Measurements from ENCODE around the gene PCGF1.
A peak's percentile ranks its signal among the peaks of the same experiment; 100 is the strongest.
"Not testable (repeated sequence)": the region's sequence is repeated elsewhere in the genome, so short reads cannot be mapped to it uniquely, and the experiment has no call there.

PCGF1 gene

DNA sequence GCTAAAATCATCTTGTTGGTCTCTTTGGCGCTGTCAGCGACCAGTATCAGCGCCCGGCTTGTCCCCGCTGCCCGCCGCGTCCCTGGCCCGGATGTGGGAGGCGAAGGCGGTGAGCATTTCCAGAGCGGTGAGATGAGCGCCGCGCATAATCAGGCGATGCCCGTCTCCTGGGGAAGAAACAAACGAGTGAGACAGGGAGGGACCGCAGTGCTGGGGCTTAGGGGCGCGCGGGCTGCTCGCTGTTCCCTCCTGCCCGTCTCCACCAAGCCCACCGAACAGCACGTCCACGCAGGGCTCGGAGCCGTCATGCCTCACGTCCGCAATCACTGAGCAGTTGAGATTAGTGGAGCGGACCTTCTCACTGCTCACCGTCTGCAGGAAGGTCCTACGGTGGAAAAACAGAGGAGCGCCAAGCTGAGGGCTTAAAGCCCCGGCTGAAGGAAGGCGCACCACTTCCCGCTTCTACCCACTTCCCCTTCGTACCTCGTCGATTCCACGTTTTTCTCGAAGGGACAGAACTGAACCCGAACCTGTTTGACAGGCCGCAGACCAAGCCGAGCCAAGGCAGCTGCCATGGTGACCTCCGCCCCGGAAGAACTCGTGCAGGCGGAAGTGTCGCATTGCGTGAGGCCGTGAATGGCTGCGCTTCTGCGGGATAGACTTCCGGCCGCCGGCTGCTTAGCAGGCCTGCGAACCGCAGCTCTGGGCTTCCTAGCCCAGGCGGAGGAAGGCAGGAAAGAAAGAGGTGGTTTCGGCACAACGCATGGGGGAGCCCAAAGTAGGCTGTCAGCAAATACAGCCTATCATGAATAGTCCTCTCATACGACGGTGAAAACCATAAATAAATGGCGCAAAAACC lies 35.2 kb downstream of the PCGF1 start, which contains the start of gene MRPL53:
MRPL53 (minus strand) TSS at position 595 of the 859 bp plus-strand sequence; CDS start at position 575, 20 bp downstream.
- DNase-seq (ENCODE audit: low read depth), result peak; percentile 93

DNA sequence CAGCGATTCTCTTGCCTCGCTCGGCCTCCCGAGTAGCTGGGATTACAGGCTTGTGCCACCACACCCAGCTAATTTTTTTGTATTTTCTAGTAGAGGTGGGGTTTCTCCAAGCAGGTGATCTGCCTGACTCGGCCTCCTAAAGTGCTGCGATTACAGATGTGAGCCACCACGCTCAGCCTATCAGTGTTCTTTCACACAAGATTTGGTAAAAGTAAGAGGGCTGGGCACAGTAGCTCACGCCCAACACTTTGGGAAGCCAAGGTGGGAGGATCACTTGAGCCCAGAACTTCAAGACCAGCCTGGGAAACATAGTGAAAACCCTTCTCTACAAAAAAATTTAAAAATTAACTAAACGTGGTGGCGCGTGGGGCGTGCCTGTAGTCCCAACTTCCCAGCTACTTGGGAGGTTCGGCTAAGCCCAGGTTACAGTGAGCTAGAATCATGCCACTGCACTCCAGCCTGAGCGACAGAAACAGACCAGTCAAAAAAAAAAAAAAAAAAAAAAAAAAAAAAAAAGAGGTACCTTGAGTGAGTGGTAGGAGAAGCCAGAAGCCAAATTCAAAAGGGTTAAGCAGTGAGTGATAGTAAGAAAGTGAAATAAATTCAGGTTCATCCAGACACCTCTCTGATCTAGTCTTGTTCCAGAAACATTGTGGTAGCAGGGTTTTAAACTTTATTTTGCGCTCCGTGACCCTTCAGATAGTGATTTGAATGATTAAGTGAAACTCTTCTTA lies 36.0 kb downstream of the PCGF1 start:
- no peak for DNase-seq (ENCODE audit: low read depth)

DNA sequence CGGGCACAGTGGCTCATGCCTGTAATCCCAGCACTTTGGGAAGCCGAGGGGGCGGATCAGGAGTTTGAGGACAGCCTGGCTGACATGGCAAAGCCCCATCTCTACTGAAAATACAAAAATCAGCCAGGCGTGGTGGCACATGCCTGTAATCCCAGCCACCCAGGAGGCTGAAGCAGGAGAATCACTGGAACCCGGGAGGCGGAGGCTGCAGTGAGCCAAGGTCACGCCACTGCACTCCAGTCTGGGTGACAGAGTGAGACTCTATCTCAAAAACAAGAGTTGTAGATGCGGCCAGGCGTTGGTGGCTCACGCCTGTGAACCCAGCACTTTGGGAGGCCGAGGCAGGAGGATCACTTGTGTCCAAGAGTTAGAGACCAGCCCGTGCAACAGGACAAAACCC lies 36.8 kb downstream of the PCGF1 start:
- DNase-seq (ENCODE audit: low read depth), result not testable (repeated sequence)

DNA sequence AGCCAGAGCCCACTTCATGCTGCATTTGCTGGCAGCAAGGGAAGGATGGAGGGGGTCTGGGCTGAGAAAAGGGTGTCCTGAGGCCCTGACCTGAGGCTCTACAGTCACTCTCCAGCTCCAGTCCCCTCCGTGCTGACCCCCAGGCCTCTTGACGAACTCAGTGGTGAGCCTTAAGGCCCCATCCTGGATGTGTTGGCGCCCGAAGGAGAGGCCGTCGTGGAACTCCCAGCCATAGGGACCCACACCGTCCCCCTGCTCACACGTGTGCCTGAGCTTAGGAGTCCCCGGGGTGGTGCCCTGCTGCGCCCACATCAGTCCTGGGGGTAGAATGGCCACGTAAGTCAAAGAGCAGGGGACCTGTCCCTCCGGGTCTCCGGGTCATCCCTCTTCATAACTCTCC lies 43.1 kb downstream of the PCGF1 start:
- no peak for DNase-seq (ENCODE audit: low read depth)

DNA sequence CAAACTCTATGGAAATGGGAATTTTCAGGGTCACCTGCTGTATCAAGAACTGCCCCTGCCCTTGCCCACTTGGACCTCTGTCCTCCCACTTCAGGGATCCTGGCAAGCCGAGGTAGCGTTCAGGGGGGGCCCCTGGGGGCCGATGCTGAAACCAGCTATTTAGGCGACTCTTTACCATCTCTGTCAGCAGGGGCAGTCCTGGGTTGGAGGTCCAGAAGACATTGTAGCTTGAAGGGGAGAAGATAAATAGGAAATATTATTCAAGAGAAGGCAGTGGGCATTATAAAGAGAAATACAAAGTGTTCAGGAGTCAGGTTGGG lies 44.7 kb downstream of the PCGF1 start:
- DNase-seq (ENCODE audit: low read depth), result no peak

DNA sequence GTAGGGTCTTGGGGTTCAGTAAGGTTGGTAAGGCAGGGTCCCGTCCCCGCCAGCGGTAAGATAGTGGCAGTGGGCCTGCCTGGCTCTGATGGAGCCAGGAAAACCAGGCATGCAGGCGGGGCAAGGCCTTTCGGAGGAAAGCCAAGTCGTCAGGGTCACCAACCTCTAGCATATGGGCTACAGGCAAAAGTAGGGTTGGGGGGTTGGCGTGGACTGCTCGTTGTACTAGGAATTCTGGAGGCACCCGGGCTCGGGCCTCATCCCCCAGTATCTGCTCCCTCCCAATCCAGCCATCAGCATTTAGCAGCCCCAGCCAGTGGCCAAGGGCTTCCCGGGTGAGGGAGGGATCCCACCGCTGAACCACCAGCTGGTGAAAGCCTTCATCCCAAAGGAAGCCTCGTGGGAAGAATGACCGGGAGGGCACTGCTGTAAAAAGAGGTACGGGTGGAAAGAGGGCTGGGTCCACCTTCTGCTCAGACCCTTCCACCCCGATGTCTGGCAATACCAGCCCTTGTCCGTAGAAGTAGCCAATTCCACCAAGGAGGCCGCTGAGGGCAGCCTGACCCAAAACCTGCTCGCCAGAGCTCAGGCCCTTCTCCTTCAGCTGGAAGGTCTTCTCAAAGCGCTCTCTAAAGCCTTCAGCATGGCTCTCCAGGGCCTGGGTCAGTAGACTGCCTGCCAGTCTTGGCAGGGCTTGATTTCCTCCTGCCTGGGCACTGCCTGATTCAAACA lies 45.3 kb downstream of the PCGF1 start:
- no peak for DNase-seq (ENCODE audit: low read depth)

DNA sequence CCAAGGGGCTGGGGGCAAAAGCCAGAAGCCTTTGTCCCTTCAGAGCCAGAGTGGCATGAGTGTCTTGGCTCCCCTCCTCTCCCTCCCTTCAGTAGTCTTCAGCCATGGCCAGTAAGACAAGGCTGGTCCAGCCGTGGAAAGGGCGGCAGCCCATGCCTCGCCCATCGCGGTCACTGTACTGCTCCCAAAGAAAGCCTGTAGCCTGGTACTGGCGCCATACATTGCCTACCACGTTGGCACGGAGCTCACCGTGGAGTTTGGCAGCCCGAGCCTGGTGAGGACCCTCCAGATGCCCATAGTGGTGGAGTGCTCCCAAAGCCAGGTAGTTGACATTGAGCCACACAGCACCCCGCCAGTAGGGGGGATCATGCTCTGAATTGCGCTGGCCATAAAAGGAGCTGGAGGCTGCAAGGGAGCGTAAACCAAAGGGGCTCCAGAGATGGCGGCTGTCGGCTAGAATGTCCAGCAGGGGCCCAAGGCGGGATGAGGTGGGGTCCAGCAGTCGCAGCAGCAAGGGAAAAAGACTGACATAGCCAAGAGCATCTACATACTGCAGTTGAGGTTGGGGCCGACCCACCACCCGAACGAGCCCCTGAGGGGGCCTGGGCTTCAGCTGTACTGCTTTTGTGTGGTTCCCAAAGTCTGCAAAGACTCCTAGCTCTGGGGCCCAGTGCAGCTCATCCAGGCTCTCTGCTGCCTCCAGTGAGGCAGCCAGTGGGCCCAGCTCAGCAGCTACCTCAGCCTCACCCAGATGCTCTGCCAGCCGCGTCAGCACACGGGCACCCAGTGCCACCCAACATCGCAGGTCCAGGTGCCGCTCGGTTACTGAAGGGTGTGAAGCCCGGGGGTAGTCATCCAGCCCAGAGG lies 46.1 kb downstream of the PCGF1 start:
- no peak for DNase-seq (ENCODE audit: low read depth)

DNA sequence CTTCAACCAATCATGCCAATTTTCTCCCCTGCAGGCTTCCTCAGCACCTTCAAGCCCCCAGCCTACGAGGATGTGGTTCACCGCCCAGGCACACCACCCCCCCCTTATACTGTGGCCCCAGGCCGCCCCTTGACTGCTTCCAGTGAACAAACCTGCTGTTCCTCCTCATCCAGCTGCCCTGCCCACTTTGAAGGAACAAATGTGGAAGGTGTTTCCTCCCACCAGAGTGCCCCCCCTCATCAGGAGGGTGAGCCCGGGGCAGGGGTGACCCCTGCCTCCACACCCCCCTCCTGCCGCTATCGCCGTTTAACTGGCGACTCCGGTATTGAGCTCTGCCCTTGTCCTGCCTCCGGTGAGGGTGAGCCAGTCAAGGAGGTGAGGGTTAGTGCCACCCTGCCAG lies 47.3 kb downstream of the PCGF1 start:
- not testable (repeated sequence) for DNase-seq (ENCODE audit: low read depth)

DNA sequence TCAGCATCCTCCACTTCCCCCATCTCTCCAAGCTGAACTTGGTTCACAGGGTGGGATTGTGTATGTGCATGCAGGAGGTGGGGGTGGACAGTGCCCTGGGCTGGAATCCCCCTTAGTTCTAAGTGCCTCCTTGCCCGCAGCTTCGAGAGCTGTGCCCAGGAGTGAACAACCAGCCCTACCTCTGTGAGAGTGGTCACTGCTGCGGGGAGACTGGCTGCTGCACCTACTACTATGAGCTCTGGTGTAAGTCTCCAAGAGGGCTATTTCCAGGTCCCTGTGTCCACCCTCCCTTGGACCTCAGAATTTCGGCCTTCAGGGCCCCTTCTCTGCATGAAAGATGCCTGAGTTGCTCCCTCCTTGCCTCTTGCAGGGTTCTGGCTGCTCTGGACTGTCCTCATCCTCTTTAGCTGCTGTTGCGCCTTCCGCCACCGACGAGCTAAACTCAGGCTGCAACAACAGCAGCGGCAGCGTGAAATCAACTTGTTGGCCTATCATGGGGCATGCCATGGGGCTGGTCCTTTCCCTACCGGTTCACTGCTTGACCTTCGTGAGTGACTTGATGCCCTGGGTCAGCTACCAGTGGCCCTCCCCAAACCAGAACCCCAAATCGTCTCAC lies 47.9 kb downstream of the PCGF1 start:
- DNase-seq (ENCODE audit: low read depth), result not testable (repeated sequence)

DNA sequence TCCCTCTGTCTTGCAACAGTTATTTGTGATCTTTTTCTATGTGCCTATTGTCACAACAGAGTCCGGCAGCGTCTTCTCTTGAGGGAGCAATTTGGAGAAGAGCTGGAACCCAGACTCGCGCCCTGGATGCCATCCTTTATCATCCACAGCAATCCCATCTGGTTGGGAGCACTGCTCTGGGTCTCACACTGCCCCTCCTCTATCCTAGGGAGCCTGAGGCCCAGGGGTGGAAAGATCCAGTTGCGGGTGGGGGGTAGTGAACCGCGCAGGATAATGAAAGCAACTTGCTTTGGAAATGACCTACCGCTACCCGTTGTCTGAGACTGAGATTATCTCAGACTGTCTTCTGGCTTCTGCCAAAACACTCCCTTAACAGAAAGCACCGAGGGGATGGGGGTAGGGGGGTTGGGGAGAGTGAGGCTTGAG lies 48.5 kb downstream of the PCGF1 start:
- no peak for DNase-seq (ENCODE audit: low read depth)

DNA sequence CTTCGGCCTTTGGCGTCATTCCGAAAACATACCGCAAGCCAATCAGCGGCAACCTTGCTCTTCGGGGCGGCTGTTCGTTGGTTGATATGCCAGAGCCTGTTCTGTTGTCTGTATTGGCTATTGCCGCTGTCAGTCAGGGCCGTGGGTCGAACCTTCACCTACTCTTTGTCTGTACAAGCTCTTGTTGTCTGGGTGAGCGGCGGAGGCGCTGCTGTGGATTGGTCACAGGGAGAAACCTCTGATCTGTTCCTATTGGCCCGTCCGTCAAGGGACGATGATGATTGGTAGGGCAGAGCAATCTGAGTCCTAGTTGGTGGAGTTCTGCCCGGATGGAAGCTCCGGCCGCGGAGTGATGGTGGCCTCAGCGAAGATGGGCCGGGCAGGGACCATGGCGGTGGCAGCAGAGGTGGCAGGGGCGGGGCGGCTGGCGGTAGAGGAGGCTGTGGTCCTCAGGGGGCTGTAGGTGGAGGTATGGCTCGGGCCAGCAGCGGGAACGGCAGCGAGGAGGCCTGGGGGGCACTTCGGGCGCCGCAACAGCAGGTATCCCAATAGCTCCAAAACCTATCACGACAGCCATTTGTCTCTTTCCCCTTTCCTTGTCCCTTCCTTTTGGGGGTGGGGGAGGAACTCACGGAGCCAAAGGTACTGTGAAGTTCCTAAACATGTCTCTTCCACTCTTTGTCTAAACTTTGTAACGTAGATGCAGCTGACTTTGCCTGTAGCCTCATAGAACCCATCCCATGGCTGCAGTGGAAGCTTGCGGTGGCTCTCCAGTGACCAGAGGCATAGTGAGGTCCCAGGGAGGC lies 49.2 kb downstream of the PCGF1 start, which contains the start of gene WBP1:
WBP1 (plus strand) TSS at position 307 of the 806 bp plus-strand sequence; CDS start at position 472, 165 bp downstream.
- DNase-seq (ENCODE audit: low read depth), result peak; percentile 100

DNA sequence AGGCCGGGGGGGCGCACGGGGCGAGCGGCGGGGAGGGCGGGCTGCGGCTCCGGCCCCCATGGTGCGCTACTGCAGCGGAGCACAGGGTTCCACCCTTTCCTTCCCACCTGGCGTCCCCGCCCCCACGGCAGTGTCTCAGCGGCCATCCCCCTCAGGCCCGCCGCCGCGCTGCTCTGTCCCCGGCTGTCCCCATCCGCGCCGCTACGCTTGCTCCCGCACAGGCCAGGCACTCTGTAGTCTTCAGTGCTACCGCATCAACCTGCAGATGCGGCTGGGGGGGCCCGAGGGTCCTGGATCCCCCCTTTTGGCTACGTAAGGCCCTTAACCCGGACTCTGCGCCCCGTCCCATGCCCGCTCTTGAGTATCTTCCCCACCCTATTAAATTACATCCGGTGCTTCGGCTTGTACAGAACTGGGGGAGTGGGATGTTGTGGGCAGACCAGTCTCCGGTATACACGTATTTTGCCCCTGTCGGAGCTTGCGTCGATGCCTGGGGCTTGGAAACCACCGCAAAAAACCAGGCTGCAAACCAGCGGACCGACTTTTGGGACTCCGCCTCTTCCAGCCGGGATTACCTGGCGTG lies 49.9 kb downstream of the PCGF1 start:
- no peak for DNase-seq (ENCODE audit: low read depth)

DNA sequence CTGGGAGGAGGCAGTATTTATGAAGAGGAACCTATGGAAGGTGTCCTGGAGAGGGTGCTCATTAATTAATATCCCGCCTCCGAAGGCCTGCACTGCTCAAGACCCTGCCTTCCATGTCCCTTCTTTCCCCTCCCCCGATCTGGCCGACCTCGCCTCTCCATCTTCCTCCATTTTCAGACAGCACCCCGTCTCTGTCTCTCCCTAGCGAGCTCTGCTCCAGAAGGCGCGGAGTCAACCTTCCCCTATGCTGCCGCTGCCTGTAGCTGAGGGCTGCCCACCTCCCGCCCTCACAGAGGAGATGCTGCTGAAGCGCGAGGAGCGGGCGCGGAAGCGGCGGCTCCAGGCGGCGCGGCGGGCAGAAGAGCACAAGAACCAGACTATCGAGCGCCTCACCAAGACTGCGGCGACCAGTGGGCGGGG lies 50.4 kb downstream of the PCGF1 start:
- no peak for DNase-seq (ENCODE audit: low read depth)
